HG03575 (cell line): ENCODE data around the gene NLRP10.

ENCODE experiments used
- ATAC-seq: cut with Tn5 transposase; IDR thresholded peaks from one replicate; pipeline ENCODE4 v1.9.1; 2021; ENCODE audit not compliant: unreplicated experiment, insufficient number of reproducible peaks, low FRiP score; ENCODE audit errors: extremely low read depth

The NLRP10 gene

DNA sequence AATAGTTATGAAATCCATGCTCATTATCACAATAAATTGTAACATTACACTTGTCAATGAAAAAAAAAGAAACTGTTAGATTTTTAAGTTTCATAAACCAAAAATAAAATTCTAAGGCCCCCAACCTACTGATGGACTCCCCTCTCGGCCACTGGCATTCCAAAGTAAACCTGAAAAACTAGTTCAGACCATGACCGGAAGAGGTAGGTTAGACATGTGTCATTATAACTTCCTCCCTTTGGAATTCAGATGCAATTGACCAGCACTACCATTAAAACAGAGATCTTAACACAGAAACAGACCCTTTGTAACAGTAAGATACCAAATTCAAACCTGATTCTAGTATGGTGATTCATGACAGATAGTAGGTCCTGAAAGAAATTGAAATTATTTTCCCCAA is 47.1 kb downstream of the NLRP10 start:
- ATAC-seq, result no peak
